ENCODE data around the gene KCNQ1. TPM values are rescaled to one million over a fixed set of nuclear protein-coding genes. Genes with fewer than 3 reads are reported as not detected.

The KCNQ1 gene
- total RNA-seq, 1 experiment from 2014 or later = 2.3 TPM

DNA sequence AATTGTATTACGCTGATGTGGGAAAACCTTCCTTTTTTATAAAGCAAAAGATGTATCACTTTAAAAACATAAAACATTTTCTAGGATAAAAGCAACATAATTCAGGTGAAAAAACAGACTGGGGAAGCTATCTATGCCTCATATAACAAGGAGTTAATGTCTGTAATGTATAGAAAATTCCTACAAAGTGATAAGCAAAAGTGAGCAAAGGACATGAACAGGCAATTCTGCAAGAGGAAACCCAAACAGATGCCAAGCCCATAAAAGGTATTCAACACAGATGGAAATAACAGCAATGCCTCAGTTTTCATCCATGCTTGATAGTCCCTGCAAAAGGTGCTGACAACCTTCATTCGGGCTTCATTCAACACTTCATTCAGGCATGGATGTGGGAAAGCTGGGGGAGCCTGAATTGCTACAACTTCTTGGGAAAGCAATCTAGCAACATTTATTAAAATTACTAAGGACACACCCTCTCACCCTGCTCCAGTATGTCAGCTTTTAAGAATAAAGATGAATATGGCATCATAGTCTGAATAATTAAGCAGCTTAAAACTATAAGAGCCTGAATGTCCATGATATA, 215.6 kb downstream of the KCNQ1 start:
- H2BK120ac ChIP-seq (ENCODE audit: low read depth, low read length, poor library complexity, severe bottlenecking) = no peak overlapping the region
- no peak overlapping the region for H2BK20ac ChIP-seq (ENCODE audit: low read depth, low read length, poor library complexity, severe bottlenecking)
- no peak overlapping the region for H3K4me2 ChIP-seq (ENCODE audit: insufficient read depth, insufficient read length, low read length)
- H2AFZ ChIP-seq (ENCODE audit: low read length) = no peak overlapping the region
- no peak overlapping the region for H3K4ac ChIP-seq (ENCODE audit: low read depth, low read length)
- H3K4me3 Mint-ChIP-seq = no peak overlapping the region
- H3K14ac ChIP-seq (ENCODE audit: insufficient read depth, low read length) = no peak overlapping the region
- no peak overlapping the region for H3K27ac Mint-ChIP-seq
- H3K36me3 Mint-ChIP-seq (ENCODE audit: insufficient read depth in 1 of 3, low read depth in 3 of 3) = peaks cover 45 to 75% (median 47%) of the 10 kb centered on the region in 3 experiments
- H3T11ph ChIP-seq (ENCODE audit: low read length) = no peak overlapping the region
- no peaks in the 10 kb centered on the region for H3K4me1 Mint-ChIP-seq
- H4K20me1 ChIP-seq (ENCODE audit: control insufficient read depth, insufficient read depth, insufficient read length) = no peaks in the 10 kb centered on the region
- H3K79me1 ChIP-seq (ENCODE audit: insufficient read depth, low read depth, low read length, poor library complexity, severe bottlenecking) = no peaks in the 10 kb centered on the region
- H2BK15ac ChIP-seq (ENCODE audit: low read depth, low read length) = no peak overlapping the region
- H3K18ac ChIP-seq (ENCODE audit: insufficient read length, low read depth, low read length) = no peak overlapping the region
- H3K9ac ChIP-seq (ENCODE audit: extremely low read depth, insufficient read length, low read length) = no peak overlapping the region
- peaks cover 84% of the 10 kb centered on the region for H3K27me3 Mint-ChIP-seq (ENCODE audit: low read depth)
- DNase-seq = no peak
- no peak overlapping the region for H4K91ac ChIP-seq (ENCODE audit: insufficient read length, low read depth, low read length)
- peaks cover 71 to 83% of the 10 kb centered on the region in 2 experiments for H3K9me3 Mint-ChIP-seq
- no peak overlapping the region for H3K56ac ChIP-seq (ENCODE audit: insufficient read length, low read depth, low read length)
- no peak overlapping the region for H2BK12ac ChIP-seq (ENCODE audit: insufficient read length, low read depth, low read length)
- no peaks in the 10 kb centered on the region for H3K23me2 ChIP-seq (ENCODE audit: insufficient read length, low read depth, low read length, poor library complexity, severe bottlenecking)
- TF ChIP-seq, protein P1, sequence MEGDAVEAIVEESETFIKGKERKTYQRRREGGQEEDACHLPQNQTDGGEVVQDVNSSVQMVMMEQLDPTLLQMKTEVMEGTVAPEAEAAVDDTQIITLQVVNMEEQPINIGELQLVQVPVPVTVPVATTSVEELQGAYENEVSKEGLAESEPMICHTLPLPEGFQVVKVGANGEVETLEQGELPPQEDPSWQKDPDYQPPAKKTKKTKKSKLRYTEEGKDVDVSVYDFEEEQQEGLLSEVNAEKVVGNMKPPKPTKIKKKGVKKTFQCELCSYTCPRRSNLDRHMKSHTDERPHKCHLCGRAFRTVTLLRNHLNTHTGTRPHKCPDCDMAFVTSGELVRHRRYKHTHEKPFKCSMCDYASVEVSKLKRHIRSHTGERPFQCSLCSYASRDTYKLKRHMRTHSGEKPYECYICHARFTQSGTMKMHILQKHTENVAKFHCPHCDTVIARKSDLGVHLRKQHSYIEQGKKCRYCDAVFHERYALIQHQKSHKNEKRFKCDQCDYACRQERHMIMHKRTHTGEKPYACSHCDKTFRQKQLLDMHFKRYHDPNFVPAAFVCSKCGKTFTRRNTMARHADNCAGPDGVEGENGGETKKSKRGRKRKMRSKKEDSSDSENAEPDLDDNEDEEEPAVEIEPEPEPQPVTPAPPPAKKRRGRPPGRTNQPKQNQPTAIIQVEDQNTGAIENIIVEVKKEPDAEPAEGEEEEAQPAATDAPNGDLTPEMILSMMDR (conservative IDR thresholded peaks at IDR 0.05) = no peak
- no peak overlapping the region for H2BK5ac ChIP-seq (ENCODE audit: insufficient read length, low read length)
- H3K9me3 ChIP-seq (ENCODE audit: control insufficient read depth, low read depth, low read length) = peaks cover 35% of the 10 kb centered on the region
- no peak overlapping the region for H4K8ac ChIP-seq (replicated peaks; ENCODE audit: insufficient read length, low read depth, low read length)
- no peaks in the 10 kb centered on the region for H3K79me2 ChIP-seq (ENCODE audit: insufficient read depth, low read length)
- no peak overlapping the region for H2AK5ac ChIP-seq (ENCODE audit: insufficient read length, low read length)
- no peaks in the 10 kb centered on the region; the same call in 1 of the 2 replicates for H3K27me3 ChIP-seq (ENCODE audit: insufficient read depth, low read length)
- H3K4me1 ChIP-seq (ENCODE audit: insufficient read depth, low read length) = no peaks in the 10 kb centered on the region
- H3K27ac ChIP-seq (ENCODE audit: insufficient read length, low read depth, low read length) = no peak overlapping the region
- H4K5ac ChIP-seq (ENCODE audit: insufficient read length, low read depth, low read length) = no peak overlapping the region
- WGBS (ENCODE audit: extremely low coverage, insufficient read length, low lambda C conversion rate) = no CpG with 5 or more reads among the region's 2 CpGs
- H3K23ac ChIP-seq (ENCODE audit: insufficient read length, low read depth, low read length) = no peak overlapping the region

Data from H9 (cell line).